Measurements from ENCODE around the gene ZSCAN20.

GRCh38 chr1:33470495-33471012 lies 1.9 kb upstream of the ZSCAN20 start:
- no peak for TF ChIP-seq SMARCA4 (IDR thresholded peaks at IDR 0.05)
- no peak for TF ChIP-seq NR0B1 (IDR thresholded peaks at IDR 0.05; ENCODE audit: partially characterized antibody)
- no peak for TF ChIP-seq HDAC2 (IDR thresholded peaks at IDR 0.05)
- no peak for TF ChIP-seq RERE (CRISPR knock-in tag; IDR thresholded peaks at IDR 0.05; ENCODE audit: borderline replicate concordance)
- TF ChIP-seq IRF1 (CRISPR knock-in tag; IDR thresholded peaks at IDR 0.05; ENCODE audit: borderline replicate concordance) = no peak
- no peak for TF ChIP-seq PTTG1 (tag; IDR thresholded peaks at IDR 0.05; ENCODE audit: low read depth)
- TF ChIP-seq FOS (IDR thresholded peaks at IDR 0.05; ENCODE audit: extremely low read depth, insufficient read length) = no peak
- TF ChIP-seq EP300 (IDR thresholded peaks at IDR 0.05; ENCODE audit: low read length) = no peak
- TF ChIP-seq ATF3 (IDR thresholded peaks at IDR 0.05) = no peak
- no peak for TF ChIP-seq ATF3 (CRISPR knock-in tag; conservative IDR thresholded peaks at IDR 0.05)
- TF ChIP-seq, protein P1, sequence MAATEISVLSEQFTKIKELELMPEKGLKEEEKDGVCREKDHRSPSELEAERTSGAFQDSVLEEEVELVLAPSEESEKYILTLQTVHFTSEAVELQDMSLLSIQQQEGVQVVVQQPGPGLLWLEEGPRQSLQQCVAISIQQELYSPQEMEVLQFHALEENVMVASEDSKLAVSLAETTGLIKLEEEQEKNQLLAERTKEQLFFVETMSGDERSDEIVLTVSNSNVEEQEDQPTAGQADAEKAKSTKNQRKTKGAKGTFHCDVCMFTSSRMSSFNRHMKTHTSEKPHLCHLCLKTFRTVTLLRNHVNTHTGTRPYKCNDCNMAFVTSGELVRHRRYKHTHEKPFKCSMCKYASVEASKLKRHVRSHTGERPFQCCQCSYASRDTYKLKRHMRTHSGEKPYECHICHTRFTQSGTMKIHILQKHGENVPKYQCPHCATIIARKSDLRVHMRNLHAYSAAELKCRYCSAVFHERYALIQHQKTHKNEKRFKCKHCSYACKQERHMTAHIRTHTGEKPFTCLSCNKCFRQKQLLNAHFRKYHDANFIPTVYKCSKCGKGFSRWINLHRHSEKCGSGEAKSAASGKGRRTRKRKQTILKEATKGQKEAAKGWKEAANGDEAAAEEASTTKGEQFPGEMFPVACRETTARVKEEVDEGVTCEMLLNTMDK (IDR thresholded peaks at IDR 0.05; ENCODE audit: borderline replicate concordance, insufficient read depth, low read depth, low read length, poor library complexity, severe bottlenecking) = no peak

All from K562 (cell line).